Transverse colon (tissue), 4 donors: ENCODE data around the gene LTA.

Experiments used
- CTCF ChIP-seq, 5 experiments: fragments of 200-600 bp in 3 of 5; fragments of 450-650 bp in 2 of 5; sonication (generic) in 3 of 5; IDR thresholded peaks; 1 replicate in 2 of 5; 2 replicates in 3 of 5; pipeline ENCODE4 v1.5.1; 2016 to 2017; ENCODE audit warnings: antibody characterized with exemption in 5 of 5, inconsistent platforms in 3 of 5, mild to moderate bottlenecking in 2 of 5, moderate library complexity in 1 of 5
- POLR2AphosphoS5 ChIP-seq, 3 donors: sonication (generic); formaldehyde crosslinking; IDR thresholded peaks; one replicate each; pipeline ENCODE4 v1.6.1; 2016; ENCODE audit warnings: antibody characterized with exemption in 3 of 3

DNA sequence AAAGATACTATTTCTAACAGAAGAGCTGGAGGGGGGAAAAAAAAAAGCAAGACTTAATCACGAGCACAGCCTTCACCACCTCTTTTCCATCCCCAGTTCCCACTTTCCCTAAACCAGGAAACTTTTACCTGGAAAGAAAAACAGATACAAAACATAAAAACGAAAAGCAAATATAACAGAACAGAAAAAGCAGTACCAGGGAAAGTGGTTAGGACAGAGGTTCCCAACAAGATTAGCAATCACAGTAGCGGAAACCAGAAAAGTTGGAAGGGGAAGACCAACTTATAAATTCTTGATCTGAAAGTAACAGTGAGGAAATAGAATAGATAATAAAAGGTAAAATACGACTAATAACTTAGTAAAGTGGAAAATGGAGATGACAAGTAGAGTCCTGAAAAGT, 31.4 kb upstream of the LTA start:
- no peak for TF ChIP-seq CTCF (IDR thresholded peaks at IDR 0.05)
- TF ChIP-seq POLR2AphosphoS5 (IDR thresholded peaks at IDR 0.05), result no peak
